Heart left ventricle (tissue), 13 donors: ENCODE measurements around the gene STAP2.

ENCODE experiments used
- POLR2A ChIP-seq, 2 donors: fragments of 450-650 bp; IDR thresholded peaks; one replicate each; pipeline ENCODE4 v1.6.1; 2017; ENCODE audit warnings: antibody characterized with exemption in 2 of 2, mild to moderate bottlenecking in 2 of 2, moderate library complexity in 2 of 2
- TF ChIP-seq, protein P1 (sequence below), 12 donors: fragments of 200-600 bp; sonication (generic) in 4 of 12; IDR thresholded peaks; one replicate each; pipeline versions ENCODE4 v1.5.0 to v1.8.0; 2018 to 2022; ENCODE audit warnings: antibody characterized with exemption in 12 of 12, mild to moderate bottlenecking in 5 of 12
- donor health status: ischemic (EF 13 %, LVEDD 7.1; RV severe dilation, severe dysfunction).
- donor health status: DM: no; HTN: yes; CAD: no.
- donor health status: DM: no; HTN: no; CAD: no.
- donor health status: ischemic (EF 25% LVEDD 6.9; RV normal size, moderate dysfunction).
- donor health status: ischemic (EF 25% LVEDD 5.7; RV mildly dilated, moderate dysfunction).
- donor health status: ischemic (EF 35%, LVEDD 5.7; RV mildly dilated, moderate dysfunction).
- donor health status: nonischemic (EF 11% LVEDD 7.7; RV severe dilation, severe dysfunction).
- donor health status: DM: yes; HTN: yes; CAD: no.
- donor health status: PGD.
- donor health status: ischemic (EF 29% LVEDD 5.4; RV normal size, mild dysfunction).
- donor health status: nonischemic (EF 23%, LVEDD 6.1; RV moderate dilation, normal function).

DNA sequence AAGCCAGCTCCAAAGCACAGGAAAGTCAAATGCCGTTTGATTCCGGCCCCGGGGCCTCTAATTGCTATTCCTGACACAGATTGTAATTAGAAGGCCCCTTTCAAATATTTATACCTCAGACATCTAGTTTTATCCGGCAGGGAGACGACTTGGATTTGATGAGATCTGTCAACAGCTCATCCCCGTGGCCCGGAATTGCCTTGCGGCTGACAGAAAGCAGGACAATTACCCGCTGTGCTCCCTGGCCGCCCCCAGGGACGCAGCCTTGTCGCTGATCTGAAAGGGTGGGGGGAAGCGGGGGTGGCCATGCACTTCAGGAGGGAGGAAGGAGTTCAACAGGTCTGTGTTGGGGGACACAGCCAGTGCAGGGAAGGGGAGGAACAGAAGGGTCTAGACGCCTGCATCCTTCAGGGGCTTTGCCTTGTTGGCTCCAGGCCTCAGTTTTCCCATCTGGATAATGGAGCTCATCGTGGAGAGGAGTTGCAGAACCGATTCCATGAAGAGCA lies 61.4 kb downstream of the STAP2 start:
- TF ChIP-seq, protein P1, sequence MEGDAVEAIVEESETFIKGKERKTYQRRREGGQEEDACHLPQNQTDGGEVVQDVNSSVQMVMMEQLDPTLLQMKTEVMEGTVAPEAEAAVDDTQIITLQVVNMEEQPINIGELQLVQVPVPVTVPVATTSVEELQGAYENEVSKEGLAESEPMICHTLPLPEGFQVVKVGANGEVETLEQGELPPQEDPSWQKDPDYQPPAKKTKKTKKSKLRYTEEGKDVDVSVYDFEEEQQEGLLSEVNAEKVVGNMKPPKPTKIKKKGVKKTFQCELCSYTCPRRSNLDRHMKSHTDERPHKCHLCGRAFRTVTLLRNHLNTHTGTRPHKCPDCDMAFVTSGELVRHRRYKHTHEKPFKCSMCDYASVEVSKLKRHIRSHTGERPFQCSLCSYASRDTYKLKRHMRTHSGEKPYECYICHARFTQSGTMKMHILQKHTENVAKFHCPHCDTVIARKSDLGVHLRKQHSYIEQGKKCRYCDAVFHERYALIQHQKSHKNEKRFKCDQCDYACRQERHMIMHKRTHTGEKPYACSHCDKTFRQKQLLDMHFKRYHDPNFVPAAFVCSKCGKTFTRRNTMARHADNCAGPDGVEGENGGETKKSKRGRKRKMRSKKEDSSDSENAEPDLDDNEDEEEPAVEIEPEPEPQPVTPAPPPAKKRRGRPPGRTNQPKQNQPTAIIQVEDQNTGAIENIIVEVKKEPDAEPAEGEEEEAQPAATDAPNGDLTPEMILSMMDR (IDR thresholded peaks at IDR 0.05) = no peak
- TF ChIP-seq POLR2A (IDR thresholded peaks at IDR 0.05) = no peak
